ENCODE data around the gene DFFB.

Gene DFFB

DNA sequence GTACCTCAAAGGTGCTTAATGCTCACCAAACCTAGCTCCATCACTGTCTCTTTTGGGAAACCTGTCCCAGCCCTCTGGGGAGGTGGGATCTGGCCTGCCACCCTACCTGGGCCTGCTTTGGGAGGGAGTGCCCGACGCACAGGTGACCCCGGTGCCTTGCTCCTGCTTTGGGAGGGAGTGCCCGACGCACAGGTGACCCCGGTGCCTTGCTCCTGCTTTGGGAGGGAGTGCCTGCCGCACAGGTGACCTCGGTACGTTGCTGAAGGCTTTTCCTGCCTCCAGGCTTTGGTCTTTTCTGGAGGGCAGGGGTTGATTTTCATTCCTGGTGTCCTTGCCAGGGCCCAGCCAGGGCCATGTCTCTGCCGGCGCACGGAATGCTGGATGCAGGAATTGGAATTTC is 68.0 kb downstream of the DFFB start:
- Mint-ChIP-seq H3K27me3 (peaks cover 10% of the 10 kb centered on the region), H3K36me3 (ENCODE audit: low read depth) (no peaks in the 10 kb centered on the region), H3K4me3 (no peak overlapping the region), H3K4me1 (ENCODE audit: low read depth) (peaks cover 8% of the 10 kb centered on the region), H3K27ac (no peak overlapping the region), H3K9me3 (peaks cover 11% of the 10 kb centered on the region)

- H3K36me3 Mint-ChIP-seq (ENCODE audit: low read depth), result no peaks in the 10 kb centered on the region
- H3K4me1 Mint-ChIP-seq (ENCODE audit: low read depth), result peaks cover 8% of the 10 kb centered on the region
- no peak overlapping the region for H3K27ac Mint-ChIP-seq
- peaks cover 10% of the 10 kb centered on the region for H3K27me3 Mint-ChIP-seq
- H3K4me3 Mint-ChIP-seq, result no peak overlapping the region
- peaks cover 14% of the 10 kb centered on the region for H3K9me3 Mint-ChIP-seq
These were observed 68.5 kb downstream of the DFFB start for GRCh38 chr1:3925762-3926161.

DNA sequence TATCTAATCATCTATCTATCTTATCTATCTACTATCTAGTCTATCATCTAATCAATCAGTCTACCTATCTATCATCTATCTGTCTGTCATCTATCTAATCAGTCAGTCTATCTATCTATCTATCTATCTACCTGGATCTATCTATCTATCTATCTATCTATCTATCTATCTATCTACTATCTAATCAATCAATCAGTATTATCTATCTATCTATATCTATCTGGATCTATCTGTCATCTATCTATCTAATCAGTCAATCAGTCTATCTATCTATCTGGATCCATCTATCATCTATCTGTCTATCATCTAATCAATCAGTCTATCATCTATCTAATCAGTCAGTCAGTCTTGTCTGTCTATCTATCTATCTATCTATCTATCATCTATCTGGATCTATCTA is 69.7 kb downstream of the DFFB start:
- Mint-ChIP-seq H3K4me3 (no peak overlapping the region), H3K9me3 (peaks cover 14% of the 10 kb centered on the region), H3K27ac (no peak overlapping the region), H3K4me1 (ENCODE audit: low read depth) (peaks cover 8% of the 10 kb centered on the region), H3K36me3 (ENCODE audit: low read depth) (no peaks in the 10 kb centered on the region), H3K27me3 (peaks cover 10% of the 10 kb centered on the region)

- H3K4me1 Mint-ChIP-seq (ENCODE audit: low read depth), result no peaks in the 10 kb centered on the region
- no peaks in the 10 kb centered on the region for H3K36me3 Mint-ChIP-seq (ENCODE audit: low read depth)
- H3K9me3 Mint-ChIP-seq, result peaks cover 14% of the 10 kb centered on the region
- H3K27ac Mint-ChIP-seq, result no peak overlapping the region
- peaks cover 10% of the 10 kb centered on the region for H3K27me3 Mint-ChIP-seq
- no peak overlapping the region for H3K4me3 Mint-ChIP-seq
These were observed 71.3 kb downstream of the DFFB start for GRCh38 chr1:3928586-3928985.

DNA sequence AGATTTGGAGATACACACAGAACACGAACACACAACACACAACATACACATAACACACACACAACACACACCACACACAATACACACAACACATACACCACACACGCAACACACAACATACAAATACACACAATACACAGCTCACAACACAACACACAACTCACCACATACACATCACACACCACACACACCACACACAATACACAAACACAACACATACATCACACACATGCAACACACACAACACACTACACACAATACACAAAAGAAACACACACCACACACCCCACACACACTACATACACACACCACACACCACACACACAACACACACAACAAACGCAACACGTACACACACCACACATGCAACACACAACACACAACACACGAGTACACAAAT is 71.8 kb downstream of the DFFB start:
- H3K4me1 Mint-ChIP-seq (ENCODE audit: low read depth), result no peaks in the 10 kb centered on the region
- peak overlapping the region; percentile 6 for H3K4me3 Mint-ChIP-seq
- peaks cover 14% of the 10 kb centered on the region for H3K9me3 Mint-ChIP-seq
- H3K27ac Mint-ChIP-seq, result peak overlapping the region; percentile 45
- no peaks in the 10 kb centered on the region for H3K36me3 Mint-ChIP-seq (ENCODE audit: low read depth)
- peaks cover 13% of the 10 kb centered on the region for H3K27me3 Mint-ChIP-seq

DNA sequence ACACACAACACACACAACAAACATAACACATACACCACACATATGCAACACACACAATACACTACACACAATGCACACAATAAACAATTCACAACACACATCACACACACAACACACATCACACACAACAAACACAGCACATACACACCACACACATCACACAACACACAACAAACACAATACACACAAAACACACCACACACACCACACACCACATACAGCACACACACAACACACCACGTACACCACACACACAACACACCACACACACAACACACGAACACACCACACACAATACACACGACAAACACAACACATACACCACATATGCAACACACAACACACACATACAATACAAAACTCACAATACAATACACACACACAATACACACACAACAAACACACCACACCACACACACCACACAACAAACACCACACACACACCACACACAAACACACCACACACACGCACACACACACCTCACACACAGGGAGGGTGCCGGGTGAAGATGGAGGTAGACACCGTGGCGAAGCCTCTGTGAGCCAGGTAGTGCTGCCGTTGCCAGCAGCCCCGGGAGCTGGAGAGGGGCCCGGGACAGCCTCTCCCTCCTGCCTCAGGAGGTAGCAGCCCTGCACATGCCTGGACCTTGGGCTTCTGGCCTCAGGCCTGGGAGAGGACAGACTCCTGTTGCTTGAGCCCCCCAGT is 73.2 kb downstream of the DFFB start:
- Mint-ChIP-seq H3K27ac (no peak overlapping the region), H3K4me3 (no peak overlapping the region), H3K4me1 (ENCODE audit: low read depth) (no peaks in the 10 kb centered on the region), H3K36me3 (ENCODE audit: low read depth) (no peaks in the 10 kb centered on the region), H3K9me3 (peaks cover 14% of the 10 kb centered on the region), H3K27me3 (peaks cover 19% of the 10 kb centered on the region)

DNA sequence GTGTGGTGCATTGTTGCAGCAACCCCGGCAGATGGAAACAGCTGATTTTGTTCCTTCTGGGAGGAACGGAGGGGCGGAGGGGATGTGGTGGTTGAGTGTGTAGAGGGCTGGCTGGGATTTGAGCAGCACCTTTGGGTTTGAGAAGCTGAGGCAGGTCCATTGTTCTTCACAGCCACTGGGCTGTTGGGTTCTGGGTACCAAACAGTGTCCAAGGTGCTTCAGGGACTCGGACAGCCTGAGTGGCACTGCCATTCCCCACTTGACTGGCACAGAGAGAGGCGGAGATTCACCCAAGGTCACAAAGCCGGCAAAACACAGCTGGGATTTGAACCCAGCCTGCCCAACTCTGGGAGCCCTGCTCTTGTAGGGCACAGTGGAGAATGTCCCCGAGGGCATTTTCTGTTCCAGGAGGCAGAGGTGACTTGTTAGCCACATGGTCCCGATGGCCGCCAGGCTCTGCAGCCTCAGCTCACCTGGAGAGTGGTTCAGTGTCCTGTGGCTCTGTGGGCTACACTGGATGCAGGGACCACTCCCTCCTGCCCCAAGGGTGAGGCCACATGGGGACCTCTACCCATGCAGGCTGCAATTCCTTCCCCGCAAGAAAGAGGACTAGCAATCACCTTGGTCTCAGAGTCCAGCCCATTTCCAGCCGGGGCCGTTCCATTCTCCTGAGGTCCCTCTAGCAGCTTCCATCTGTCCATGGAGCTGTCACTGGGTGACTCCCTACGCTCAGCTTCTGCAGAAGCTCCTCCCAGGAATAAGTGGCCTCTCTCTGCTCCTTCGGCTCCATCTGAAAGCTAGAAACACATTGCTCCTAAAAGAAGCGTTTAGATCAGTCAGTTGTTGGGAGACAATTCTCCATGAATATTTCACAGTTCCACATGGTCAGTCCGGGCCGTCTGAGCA is 74.0 kb downstream of the DFFB start:
- H3K36me3 Mint-ChIP-seq (ENCODE audit: low read depth), result no peaks in the 10 kb centered on the region
- H3K27me3 Mint-ChIP-seq, result peaks cover 18% of the 10 kb centered on the region
- no peaks in the 10 kb centered on the region for H3K4me1 Mint-ChIP-seq (ENCODE audit: low read depth)
- H3K27ac Mint-ChIP-seq, result no peak overlapping the region
- no peak overlapping the region for H3K4me3 Mint-ChIP-seq
- peaks cover 14% of the 10 kb centered on the region for H3K9me3 Mint-ChIP-seq

GRCh38 chr1:3932156-3932919 is 75.1 kb downstream of the DFFB start:
- Mint-ChIP-seq H3K36me3 (ENCODE audit: low read depth) (no peaks in the 10 kb centered on the region), H3K27me3 (peaks cover 13% of the 10 kb centered on the region), H3K4me1 (ENCODE audit: low read depth) (no peaks in the 10 kb centered on the region), H3K4me3 (no peak overlapping the region), H3K27ac (no peak overlapping the region), H3K9me3 (peaks cover 18% of the 10 kb centered on the region)

Data from stimulated activated naive CD8-positive, alpha-beta T cell treated with anti-CD3 and anti-CD28 coated beads, Interleukin-15, Interleukin-2, amounts not matched to agents 100 ng/mL and 50 ng/mL, for 24 hours (primary cell).